ELR (cell line): ENCODE measurements around the gene PGM3.
"Not testable (repeated sequence)": the region's sequence is repeated elsewhere in the genome, so short reads cannot be mapped to it uniquely, and the experiment has no call there.

Experiments used
- DNase-seq: peaks from one replicate; pipeline ENCODE4 v3.0.0-alpha.2; 2015; ENCODE audit warnings: low read depth

PGM3 gene

GRCh38 chr6:83192871-83193746, at the start of gene PGM3, which contains the start of gene RWDD2A:
Gene PGM3 (minus strand): TSS chr6:83193265. CDS start chr6:83191012, 2,253 bp downstream.
Gene RWDD2A (plus strand): TSS chr6:83193357. CDS start chr6:83194452, 1,095 bp downstream.
- peak; percentile 89 for DNase-seq

GRCh38 chr6:83231146-83231545, 38.1 kb upstream of the PGM3 start:
- no peak for DNase-seq

GRCh38 chr6:83226517-83226916, 33.5 kb upstream of the PGM3 start:
- DNase-seq, result no peak

- DNase-seq, result peak; percentile 70
Observed at GRCh38 chr6:83221889-83222479, 28.9 kb upstream of the PGM3 start.

- no peak for DNase-seq
Observed at GRCh38 chr6:83221276-83221675, 28.2 kb upstream of the PGM3 start.

GRCh38 chr6:83220121-83220520, 27.1 kb upstream of the PGM3 start:
- no peak for DNase-seq

- DNase-seq, result no peak
Observed at GRCh38 chr6:83218646-83219045, 25.6 kb upstream of the PGM3 start.

GRCh38 chr6:83216806-83217205, 23.7 kb upstream of the PGM3 start:
- DNase-seq, result peak; percentile 27

GRCh38 chr6:83215131-83216047, 22.3 kb upstream of the PGM3 start:
- peak; percentile 85 for DNase-seq

- DNase-seq, result no peak
Observed at GRCh38 chr6:83202031-83202430, 9.0 kb upstream of the PGM3 start.

- DNase-seq, result peak; percentile 94
Observed at GRCh38 chr6:83199863-83200225, 6.8 kb upstream of the PGM3 start.

GRCh38 chr6:83199173-83199862, 6.3 kb upstream of the PGM3 start:
- DNase-seq, result no peak

- peak; percentile 86 for DNase-seq
Observed at GRCh38 chr6:83198486-83199172, 5.6 kb upstream of the PGM3 start.

- DNase-seq, result peak; percentile 60
Observed at GRCh38 chr6:83193747-83194566, 892 bp upstream of the PGM3 start.

GRCh38 chr6:83192456-83192855, 609 bp downstream of the PGM3 start:
- peak; percentile 63 for DNase-seq

GRCh38 chr6:83191974-83192373, 1.1 kb downstream of the PGM3 start:
- not testable (repeated sequence) for DNase-seq

GRCh38 chr6:83190626-83191025, 2.4 kb downstream of the PGM3 start:
- no peak for DNase-seq

- DNase-seq, result no peak
Observed at GRCh38 chr6:83188501-83188900, 4.6 kb downstream of the PGM3 start.

- peak; percentile 37 for DNase-seq
Observed at GRCh38 chr6:83185096-83185495, 8.0 kb downstream of the PGM3 start.
